ENCODE data around the gene MAN1C1. TPM values are rescaled to one million over a fixed set of nuclear protein-coding genes. Genes with fewer than 3 reads are reported as not detected.

MAN1C1 gene
- total RNA-seq, 1 experiment from 2014 or later: 1.2 TPM

- RAD21 ChIA-PET (ENCODE audit: low non-redundant PET in 1 of 2, low total read pairs in 2 of 2, uncharacterized antibody in 2 of 2, unreplicated experiment in 2 of 2): no interaction called here
- no peak overlapping the region for H3K9ac ChIP-seq (ENCODE audit: low read length)
Measured at GRCh38 chr1:25647863-25648262, 31.3 kb downstream of the MAN1C1 start.

GRCh38 chr1:25648681-25649440, 32.3 kb downstream of the MAN1C1 start:
- Histone ChIP-seq H3K27me3 (ENCODE audit: insufficient read depth, low read length) (peaks cover 7% of the 10 kb centered on the region; the same call in 1 of the 2 replicates), H3K9me2 (ENCODE audit: insufficient read depth) (no peaks in the 10 kb centered on the region), H3K4me3 (replicated peaks in 1 of 2; ENCODE audit: low read depth in 1 of 2, low read length in 2 of 2) (no peak overlapping the region), H3K79me2 (ENCODE audit: insufficient read depth, low read length) (no peaks in the 10 kb centered on the region), H4K20me1 (ENCODE audit: insufficient read depth) (no peaks in the 10 kb centered on the region), H3K4me1 (ENCODE audit: control insufficient read depth in 1 of 2, insufficient read depth in 2 of 2, low read length in 2 of 2) (no peaks in the 10 kb centered on the region), H3K9ac (ENCODE audit: low read length) (no peak overlapping the region), H3K36me3 (ENCODE audit: control insufficient read depth in 1 of 2, insufficient read depth in 2 of 2, low read length in 2 of 2) (no peaks in the 10 kb centered on the region), H2AFZ (ENCODE audit: low read depth, low read length, poor library complexity, severe bottlenecking) (no peak overlapping the region), H3K27ac (ENCODE audit: low read depth, low read length) (no peak overlapping the region), H3K9me3 (ENCODE audit: control insufficient read depth in 1 of 2, insufficient read depth in 1 of 2, low read depth in 1 of 2, low read length in 2 of 2) (no peaks in the 10 kb centered on the region), H3K4me2 (ENCODE audit: low read length) (no peak overlapping the region)
- ATAC-seq (no peak), DNase-seq (ENCODE audit: low read depth, low spot score) (no peak)
- BruUV-seq (replicated peaks): no TSS peak
- POLR2A ChIA-PET: no interaction called here
- CTCF ChIA-PET: no interaction called here
- intact Hi-C loops (cut with micrococcal nuclease): no loop called here
- RAD21 ChIA-PET (ENCODE audit: low non-redundant PET in 1 of 2, low total read pairs in 2 of 2, uncharacterized antibody in 2 of 2, unreplicated experiment in 2 of 2): no interaction called here
- TF ChIP-seq POLR2AphosphoS5 (IDR thresholded peaks at IDR 0.05; ENCODE audit: low read depth, low read length): no peak
- no peak for TF ChIP-seq RAD21 (IDR thresholded peaks at IDR 0.05; ENCODE audit: low read depth)
- TF ChIP-seq ELF1 (IDR thresholded peaks at IDR 0.05; ENCODE audit: borderline replicate concordance, low read depth): no peak
- TF ChIP-seq JUND (IDR thresholded peaks at IDR 0.05): no peak
- TF ChIP-seq EGR1 (IDR thresholded peaks at IDR 0.05; ENCODE audit: low read depth): no peak
- TF ChIP-seq SRF (IDR thresholded peaks at IDR 0.05; ENCODE audit: low read depth): no peak
- TF ChIP-seq TCF7L2 (IDR thresholded peaks at IDR 0.05; ENCODE audit: borderline replicate concordance, extremely low read depth, insufficient read depth, insufficient read length): no peak
- no peak for TF ChIP-seq ZNF274 (IDR thresholded peaks at IDR 0.05; ENCODE audit: low read depth, low read length)
- no peak for TF ChIP-seq CEBPB (IDR thresholded peaks at IDR 0.05; ENCODE audit: low read depth)
- no peak for TF ChIP-seq YY1 (IDR thresholded peaks at IDR 0.05; ENCODE audit: extremely low read depth, insufficient replicate concordance, low read depth, low read length)
- TF ChIP-seq MAX (IDR thresholded peaks at IDR 0.05): no peak
- TF ChIP-seq CBX3 (IDR thresholded peaks at IDR 0.05; ENCODE audit: low read depth): no peak
- TF ChIP-seq, protein P1, sequence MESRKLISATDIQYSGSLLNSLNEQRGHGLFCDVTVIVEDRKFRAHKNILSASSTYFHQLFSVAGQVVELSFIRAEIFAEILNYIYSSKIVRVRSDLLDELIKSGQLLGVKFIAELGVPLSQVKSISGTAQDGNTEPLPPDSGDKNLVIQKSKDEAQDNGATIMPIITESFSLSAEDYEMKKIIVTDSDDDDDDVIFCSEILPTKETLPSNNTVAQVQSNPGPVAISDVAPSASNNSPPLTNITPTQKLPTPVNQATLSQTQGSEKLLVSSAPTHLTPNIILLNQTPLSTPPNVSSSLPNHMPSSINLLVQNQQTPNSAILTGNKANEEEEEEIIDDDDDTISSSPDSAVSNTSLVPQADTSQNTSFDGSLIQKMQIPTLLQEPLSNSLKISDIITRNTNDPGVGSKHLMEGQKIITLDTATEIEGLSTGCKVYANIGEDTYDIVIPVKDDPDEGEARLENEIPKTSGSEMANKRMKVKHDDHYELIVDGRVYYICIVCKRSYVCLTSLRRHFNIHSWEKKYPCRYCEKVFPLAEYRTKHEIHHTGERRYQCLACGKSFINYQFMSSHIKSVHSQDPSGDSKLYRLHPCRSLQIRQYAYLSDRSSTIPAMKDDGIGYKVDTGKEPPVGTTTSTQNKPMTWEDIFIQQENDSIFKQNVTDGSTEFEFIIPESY (IDR thresholded peaks at IDR 0.05; ENCODE audit: extremely low read depth, insufficient replicate concordance, low read length): no peak
- TF ChIP-seq SIN3A (IDR thresholded peaks at IDR 0.05; ENCODE audit: low read depth): no peak
- TF ChIP-seq EZH2 (IDR thresholded peaks at IDR 0.05): no peak
- no peak for TF ChIP-seq FOSL1 (IDR thresholded peaks at IDR 0.05; ENCODE audit: low read depth)
- no peak for TF ChIP-seq ZFX (IDR thresholded peaks at IDR 0.05)

More at GRCh38 chr1:25647863-25648262, 31.3 kb downstream of the MAN1C1 start:
- Histone ChIP-seq H3K4me3 (replicated peaks in 1 of 2; ENCODE audit: low read depth in 1 of 2, low read length in 2 of 2) (no peak overlapping the region), H3K27ac (ENCODE audit: low read depth, low read length) (no peak overlapping the region), H3K36me3 (ENCODE audit: control insufficient read depth in 1 of 2, insufficient read depth in 2 of 2, low read length in 2 of 2) (no peaks in the 10 kb centered on the region), H3K4me1 (ENCODE audit: control insufficient read depth in 1 of 2, insufficient read depth in 2 of 2, low read length in 2 of 2) (no peaks in the 10 kb centered on the region), H2AFZ (ENCODE audit: low read depth, low read length, poor library complexity, severe bottlenecking) (no peak overlapping the region), H3K9me3 (ENCODE audit: control insufficient read depth in 1 of 2, insufficient read depth in 1 of 2, low read depth in 1 of 2, low read length in 2 of 2) (no peaks in the 10 kb centered on the region), H4K20me1 (ENCODE audit: insufficient read depth) (no peaks in the 10 kb centered on the region), H3K9me2 (ENCODE audit: insufficient read depth) (no peaks in the 10 kb centered on the region), H3K27me3 (ENCODE audit: insufficient read depth, low read length) (peaks cover 7% of the 10 kb centered on the region; the same call in 1 of the 2 replicates), H3K4me2 (ENCODE audit: low read length) (no peak overlapping the region), H3K79me2 (ENCODE audit: insufficient read depth, low read length) (no peaks in the 10 kb centered on the region)
- DNase-seq (ENCODE audit: low read depth, low spot score) (no peak), ATAC-seq (no peak)
- ChIA-PET CTCF (no interaction called here), POLR2A (no interaction called here)
- BruUV-seq (replicated peaks): no TSS peak
- TF ChIP-seq ELF1 (IDR thresholded peaks at IDR 0.05; ENCODE audit: borderline replicate concordance, low read depth): no peak
- no peak for TF ChIP-seq ZFX (IDR thresholded peaks at IDR 0.05)
- intact Hi-C loops (cut with micrococcal nuclease): no loop called here

Data from HCT116 (cell line).